Measurements from ENCODE around the gene EFCAB8.

The EFCAB8 gene

DNA sequence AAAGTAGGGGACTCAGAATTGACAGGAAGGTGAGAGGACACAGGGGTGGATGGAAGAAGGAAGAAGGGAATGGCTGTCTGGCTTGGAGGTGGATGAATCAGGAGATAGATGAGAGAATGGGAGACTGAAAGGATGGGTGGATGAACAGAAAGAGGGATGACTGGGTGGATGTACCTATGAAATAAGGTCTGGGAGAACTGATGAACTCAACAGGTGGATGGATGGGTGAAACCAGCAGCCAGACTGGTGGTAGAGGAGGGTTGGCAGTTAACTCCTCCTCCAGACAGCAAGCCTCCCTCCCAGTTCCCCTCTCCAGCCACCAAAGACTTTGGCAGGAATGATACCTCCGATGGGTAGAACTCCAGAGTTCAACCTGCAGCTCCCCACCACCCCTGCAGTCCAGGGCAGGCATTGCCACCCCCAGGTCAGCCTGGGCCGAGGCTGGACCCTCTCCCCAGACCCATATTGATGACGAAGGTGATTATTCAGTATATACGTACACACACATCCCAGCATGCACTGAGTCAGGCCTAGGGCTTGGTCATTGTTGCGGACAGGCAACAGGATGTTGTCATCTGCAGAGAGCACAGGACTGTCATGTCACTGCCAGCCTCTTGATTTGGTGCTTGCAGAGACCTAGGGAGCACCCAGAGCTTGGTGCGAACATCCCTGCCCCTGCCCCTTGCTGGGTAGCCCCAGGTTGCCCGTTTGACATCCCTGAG, 143.5 kb downstream of the EFCAB8 start:
- Histone ChIP-seq H3K27me3 (ENCODE audit: insufficient read depth, low read depth) (peaks cover 5% of the 10 kb centered on the region; the same call in 1 of the 2 replicates), H4K20me1 (ENCODE audit: insufficient read depth) (no peaks in the 10 kb centered on the region), H3K79me2 (ENCODE audit: insufficient read depth, low read depth) (no peaks in the 10 kb centered on the region), H3K4me3 (IDR thresholded peaks at IDR 0.05; ENCODE audit: insufficient read depth, low read depth, low read length) (no peak overlapping the region), H3K27ac (no peak overlapping the region), H3K4me1 (ENCODE audit: low read depth, poor library complexity, severe bottlenecking) (no peaks in the 10 kb centered on the region), H3K4me2 (no peak overlapping the region), H3K36me3 (ENCODE audit: insufficient read depth) (no peaks in the 10 kb centered on the region), H2AFZ (ENCODE audit: low read depth) (no peak overlapping the region), H3K9ac (no peak overlapping the region)
- TF ChIP-seq, protein P1, sequence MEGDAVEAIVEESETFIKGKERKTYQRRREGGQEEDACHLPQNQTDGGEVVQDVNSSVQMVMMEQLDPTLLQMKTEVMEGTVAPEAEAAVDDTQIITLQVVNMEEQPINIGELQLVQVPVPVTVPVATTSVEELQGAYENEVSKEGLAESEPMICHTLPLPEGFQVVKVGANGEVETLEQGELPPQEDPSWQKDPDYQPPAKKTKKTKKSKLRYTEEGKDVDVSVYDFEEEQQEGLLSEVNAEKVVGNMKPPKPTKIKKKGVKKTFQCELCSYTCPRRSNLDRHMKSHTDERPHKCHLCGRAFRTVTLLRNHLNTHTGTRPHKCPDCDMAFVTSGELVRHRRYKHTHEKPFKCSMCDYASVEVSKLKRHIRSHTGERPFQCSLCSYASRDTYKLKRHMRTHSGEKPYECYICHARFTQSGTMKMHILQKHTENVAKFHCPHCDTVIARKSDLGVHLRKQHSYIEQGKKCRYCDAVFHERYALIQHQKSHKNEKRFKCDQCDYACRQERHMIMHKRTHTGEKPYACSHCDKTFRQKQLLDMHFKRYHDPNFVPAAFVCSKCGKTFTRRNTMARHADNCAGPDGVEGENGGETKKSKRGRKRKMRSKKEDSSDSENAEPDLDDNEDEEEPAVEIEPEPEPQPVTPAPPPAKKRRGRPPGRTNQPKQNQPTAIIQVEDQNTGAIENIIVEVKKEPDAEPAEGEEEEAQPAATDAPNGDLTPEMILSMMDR (conservative IDR thresholded peaks at IDR 0.05; ENCODE audit: low read depth, low read length), result no peak

DNA sequence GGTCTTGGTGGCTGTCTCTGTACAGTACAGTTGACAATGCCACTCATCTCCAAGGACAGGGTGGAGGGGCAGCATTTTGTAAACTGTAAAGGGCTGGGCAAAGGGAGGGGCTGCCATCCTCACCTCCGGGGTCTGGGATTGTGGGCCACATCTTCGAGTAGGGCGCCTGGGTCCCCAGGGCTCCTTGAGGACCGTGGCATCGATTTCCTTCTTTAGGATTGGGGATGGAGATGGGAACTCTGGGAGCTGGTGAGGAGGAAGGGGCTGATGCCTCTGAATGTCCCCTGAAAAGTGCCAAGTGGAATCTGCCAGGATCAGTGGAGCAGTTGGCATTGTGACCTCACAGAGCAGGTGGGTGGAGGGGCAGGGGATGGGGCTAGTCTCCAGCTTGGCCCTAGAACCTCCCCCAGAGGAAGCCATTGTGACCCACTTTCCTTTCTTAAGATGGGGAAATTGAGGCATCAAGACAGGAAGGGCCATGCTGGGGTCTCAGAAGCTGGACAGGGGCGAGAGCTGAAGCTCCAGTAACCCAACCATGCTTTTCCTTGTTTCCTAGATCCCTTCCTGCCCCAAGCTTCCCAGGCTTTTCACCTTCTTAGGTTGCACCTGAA, 145.5 kb downstream of the EFCAB8 start, which contains the start of gene SUN5:
Gene SUN5, minus strand, starts transcription at position 293 of the 611 bp plus-strand sequence. Its CDS starts 93 bp downstream, at position 200.
- Histone ChIP-seq H4K20me1 (ENCODE audit: insufficient read depth) (no peaks in the 10 kb centered on the region), H3K4me2 (no peak within 1 kb of the TSS), H3K4me1 (ENCODE audit: low read depth, poor library complexity, severe bottlenecking) (no peaks in the 10 kb centered on the region), H3K27me3 (ENCODE audit: insufficient read depth, low read depth) (peaks cover 5% of the 10 kb centered on the region; the same call in 1 of the 2 replicates), H3K27ac (no peak within 1 kb of the TSS), H3K9ac (no peak within 1 kb of the TSS), H3K4me3 (IDR thresholded peaks at IDR 0.05; ENCODE audit: insufficient read depth, low read depth, low read length) (no peak within 1 kb of the TSS), H3K79me2 (ENCODE audit: insufficient read depth, low read depth) (no peaks in the 10 kb centered on the region), H2AFZ (ENCODE audit: low read depth) (no peak within 1 kb of the TSS), H3K36me3 (ENCODE audit: insufficient read depth) (no peaks in the 10 kb centered on the region)
- TF ChIP-seq, protein P1 (conservative IDR thresholded peaks at IDR 0.05; ENCODE audit: low read depth, low read length), result no peak

DNA sequence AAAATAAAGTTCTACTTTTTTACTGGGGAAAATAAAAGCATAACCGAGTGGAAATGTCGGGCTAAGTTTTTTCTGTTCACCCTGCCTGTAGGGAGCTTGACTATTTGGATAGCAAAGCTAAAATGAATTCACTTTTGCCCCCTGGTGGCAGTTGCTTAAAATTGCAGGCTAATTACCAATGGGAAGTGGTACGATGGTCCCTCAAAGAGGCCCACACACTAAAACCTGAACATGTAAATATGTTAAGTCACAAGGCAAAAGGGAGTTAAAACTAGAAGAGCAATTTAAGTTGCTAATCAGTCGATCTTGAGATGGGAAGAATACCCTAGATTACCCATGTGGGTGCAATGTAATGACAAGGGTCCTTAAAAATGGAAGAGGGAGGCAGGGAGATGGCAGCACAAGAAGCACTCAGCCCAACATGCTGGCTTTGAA, 146.4 kb downstream of the EFCAB8 start:
- Histone ChIP-seq H3K79me2 (ENCODE audit: insufficient read depth, low read depth) (no peaks in the 10 kb centered on the region), H3K9ac (no peak overlapping the region), H3K4me2 (no peak overlapping the region), H4K20me1 (ENCODE audit: insufficient read depth) (no peaks in the 10 kb centered on the region), H3K36me3 (ENCODE audit: insufficient read depth) (no peaks in the 10 kb centered on the region), H3K27me3 (ENCODE audit: insufficient read depth, low read depth) (peaks cover 6% of the 10 kb centered on the region; the same call in 1 of the 2 replicates), H3K4me1 (ENCODE audit: low read depth, poor library complexity, severe bottlenecking) (no peaks in the 10 kb centered on the region), H3K4me3 (IDR thresholded peaks at IDR 0.05; ENCODE audit: insufficient read depth, low read depth, low read length) (no peak overlapping the region), H3K27ac (no peak overlapping the region), H2AFZ (ENCODE audit: low read depth) (no peak overlapping the region)
- TF ChIP-seq, protein P1 (conservative IDR thresholded peaks at IDR 0.05; ENCODE audit: low read depth, low read length), result peak; percentile 83

- Histone ChIP-seq H3K4me3 (IDR thresholded peaks at IDR 0.05; ENCODE audit: insufficient read depth, low read depth, low read length) (no peak overlapping the region), H4K20me1 (ENCODE audit: insufficient read depth) (no peaks in the 10 kb centered on the region), H3K27ac (no peak overlapping the region), H3K36me3 (ENCODE audit: insufficient read depth) (no peaks in the 10 kb centered on the region), H2AFZ (ENCODE audit: low read depth) (no peak overlapping the region), H3K79me2 (ENCODE audit: insufficient read depth, low read depth) (no peaks in the 10 kb centered on the region), H3K4me1 (ENCODE audit: low read depth, poor library complexity, severe bottlenecking) (no peaks in the 10 kb centered on the region), H3K27me3 (ENCODE audit: insufficient read depth, low read depth) (peaks cover 12% of the 10 kb centered on the region; the same call in 1 of the 2 replicates), H3K4me2 (no peak overlapping the region), H3K9ac (no peak overlapping the region)
- TF ChIP-seq, protein P1 (conservative IDR thresholded peaks at IDR 0.05; ENCODE audit: low read depth, low read length), result no peak
Observed at GRCh38 chr20:33005908-33006775, 147.4 kb downstream of the EFCAB8 start.

Measured in KMS-11 (cell line).